Upper lobe of right lung (tissue), 1 donor: ENCODE results near the gene ASPDH. TPM values are rescaled to one million over a fixed set of nuclear protein-coding genes. Genes with fewer than 3 reads are reported as not detected.

Source experiments
- ATAC-seq: fragments of 200-7000 bp; cut with Tn5 transposase; one replicate; pipeline ENCODE4 v1.9.1; 2020; ENCODE audit warnings: mild to moderate bottlenecking, moderate library complexity
- DNase-seq: peaks from one replicate; pipeline ENCODE4 v3.0.0-alpha.2; 2020
- H3K27ac ChIP-seq: fragments of 200-600 bp; one replicate; pipeline ENCODE4 v1.8.0; 2022
- H3K27me3 ChIP-seq: fragments of 200-600 bp; one replicate; pipeline ENCODE4 v1.8.0; 2022; ENCODE audit warnings: mild to moderate bottlenecking
- H3K36me3 ChIP-seq: fragments of 200-600 bp; one replicate; pipeline ENCODE4 v1.8.0; 2022
- H3K4me1 ChIP-seq: fragments of 200-600 bp; one replicate; pipeline ENCODE4 v1.8.0; 2022
- H3K4me3 ChIP-seq: fragments of 200-600 bp; one replicate; pipeline ENCODE4 v1.8.0; 2022; ENCODE audit warnings: mild to moderate bottlenecking
- H3K9me3 ChIP-seq: fragments of 200-600 bp; one replicate; pipeline ENCODE4 v1.8.0; 2022
- intact Hi-C: fragments of 100-400 bp; cut with DNase I; formaldehyde crosslinking; loops from one replicate; pipeline ENCODE4 v1.11.0; 2022
- total RNA-seq: library from RNA; stranded (reverse); fragmentation: NEBNext Ultra II Directional; extraction: Animal tissue kit (Norgen Biotek cat#: 25700); gene quantifications from one replicate; pipeline ENCODE4 v1.2.1, GENCODE V29; 2021
- TF ChIP-seq, protein P1 (sequence below): fragments of 200-600 bp; IDR thresholded peaks from one replicate; pipeline ENCODE4 v1.8.0; 2022; ENCODE audit warnings: antibody characterized with exemption
- donor health status: DM: no; HTN: yes; CAD: no; lungs with severe emphysema.

ASPDH gene
- total RNA-seq, 1 donor from 2014 or later = not detected

DNA sequence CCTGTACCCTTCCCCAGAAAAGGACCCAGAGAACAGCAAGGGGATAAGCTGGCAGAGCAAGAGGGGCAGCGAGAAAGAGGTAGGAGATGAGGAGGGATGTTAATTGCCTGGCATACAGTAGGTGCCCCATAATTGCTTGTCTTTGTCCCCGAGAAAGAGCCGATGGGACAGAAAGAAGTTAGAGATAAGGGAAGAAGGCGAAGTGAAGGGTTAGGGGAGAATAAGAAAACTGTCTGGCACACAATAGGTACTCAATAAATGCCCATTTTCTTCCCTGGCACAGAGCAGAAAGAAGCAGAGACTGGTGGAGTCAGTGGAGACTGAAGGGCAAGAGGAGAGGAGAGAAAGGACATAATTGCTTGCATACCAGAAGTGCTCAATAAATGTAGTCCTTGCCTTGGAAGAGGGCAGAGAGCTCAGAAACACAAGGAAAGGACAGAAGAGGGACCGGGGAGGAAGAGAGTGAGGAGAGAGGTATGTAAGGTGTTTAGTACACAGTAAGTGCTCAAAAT, 18.6 kb downstream of the ASPDH start:
- no peaks in the 10 kb centered on the region for H3K36me3 ChIP-seq
- ATAC-seq (no peak), DNase-seq (no peak)
- no peaks in the 10 kb centered on the region for H3K27me3 ChIP-seq
- H3K27ac ChIP-seq = no peak overlapping the region
- no peaks in the 10 kb centered on the region for H3K9me3 ChIP-seq
- TF ChIP-seq, protein P1, sequence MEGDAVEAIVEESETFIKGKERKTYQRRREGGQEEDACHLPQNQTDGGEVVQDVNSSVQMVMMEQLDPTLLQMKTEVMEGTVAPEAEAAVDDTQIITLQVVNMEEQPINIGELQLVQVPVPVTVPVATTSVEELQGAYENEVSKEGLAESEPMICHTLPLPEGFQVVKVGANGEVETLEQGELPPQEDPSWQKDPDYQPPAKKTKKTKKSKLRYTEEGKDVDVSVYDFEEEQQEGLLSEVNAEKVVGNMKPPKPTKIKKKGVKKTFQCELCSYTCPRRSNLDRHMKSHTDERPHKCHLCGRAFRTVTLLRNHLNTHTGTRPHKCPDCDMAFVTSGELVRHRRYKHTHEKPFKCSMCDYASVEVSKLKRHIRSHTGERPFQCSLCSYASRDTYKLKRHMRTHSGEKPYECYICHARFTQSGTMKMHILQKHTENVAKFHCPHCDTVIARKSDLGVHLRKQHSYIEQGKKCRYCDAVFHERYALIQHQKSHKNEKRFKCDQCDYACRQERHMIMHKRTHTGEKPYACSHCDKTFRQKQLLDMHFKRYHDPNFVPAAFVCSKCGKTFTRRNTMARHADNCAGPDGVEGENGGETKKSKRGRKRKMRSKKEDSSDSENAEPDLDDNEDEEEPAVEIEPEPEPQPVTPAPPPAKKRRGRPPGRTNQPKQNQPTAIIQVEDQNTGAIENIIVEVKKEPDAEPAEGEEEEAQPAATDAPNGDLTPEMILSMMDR = no peak
- H3K4me3 ChIP-seq = no peak overlapping the region
- intact Hi-C loops = no loop called here
- no peaks in the 10 kb centered on the region for H3K4me1 ChIP-seq

DNA sequence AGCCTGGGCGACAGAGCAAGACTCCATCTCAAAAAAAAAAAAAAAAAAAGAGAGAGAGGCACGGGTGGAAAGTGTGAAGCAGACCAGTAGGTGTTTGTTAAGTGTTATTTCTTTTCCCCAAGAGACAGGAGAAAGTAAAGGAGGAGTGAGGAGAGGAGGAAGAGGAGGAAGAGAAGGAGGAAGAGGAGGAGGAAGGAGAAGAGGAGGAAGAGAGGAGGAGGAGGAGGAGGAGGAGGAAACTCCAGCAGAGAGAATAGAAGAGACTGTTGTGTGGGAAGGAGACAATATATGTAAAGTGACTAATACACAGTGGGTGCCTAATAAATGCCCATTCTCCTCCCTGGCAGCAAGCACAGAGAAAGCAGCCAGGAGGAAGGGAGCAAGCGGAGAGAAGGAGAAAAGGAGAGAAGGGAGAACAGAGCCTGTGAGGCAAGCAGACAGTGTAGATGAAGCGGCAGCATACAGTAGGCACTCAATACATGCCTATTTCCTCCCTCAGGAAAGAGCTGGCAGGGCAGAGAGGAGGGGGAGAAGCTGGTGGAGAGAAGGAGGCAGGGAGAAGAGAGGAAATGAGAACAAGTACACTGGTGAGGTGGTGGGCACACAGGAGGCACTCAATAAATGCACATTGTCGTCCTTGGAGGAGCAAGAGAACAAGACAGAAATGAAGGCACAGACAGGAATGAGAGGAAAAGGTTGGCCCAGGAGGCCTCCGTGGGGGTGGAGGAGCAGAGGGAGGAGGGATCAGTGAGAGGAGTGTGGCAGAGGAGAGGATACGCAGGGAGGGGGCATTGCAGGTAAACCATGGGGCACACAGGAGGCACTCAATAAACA, 19.3 kb downstream of the ASPDH start:
- intact Hi-C loops = no loop called here
- TF ChIP-seq, protein P1 = no peak
- DNase-seq (peak; percentile 23), ATAC-seq (no peak)
- H3K27me3 ChIP-seq = no peaks in the 10 kb centered on the region
- no peaks in the 10 kb centered on the region for H3K4me1 ChIP-seq
- H3K27ac ChIP-seq = no peak overlapping the region
- no peak overlapping the region for H3K4me3 ChIP-seq
- no peaks in the 10 kb centered on the region for H3K9me3 ChIP-seq
- no peaks in the 10 kb centered on the region for H3K36me3 ChIP-seq

DNA sequence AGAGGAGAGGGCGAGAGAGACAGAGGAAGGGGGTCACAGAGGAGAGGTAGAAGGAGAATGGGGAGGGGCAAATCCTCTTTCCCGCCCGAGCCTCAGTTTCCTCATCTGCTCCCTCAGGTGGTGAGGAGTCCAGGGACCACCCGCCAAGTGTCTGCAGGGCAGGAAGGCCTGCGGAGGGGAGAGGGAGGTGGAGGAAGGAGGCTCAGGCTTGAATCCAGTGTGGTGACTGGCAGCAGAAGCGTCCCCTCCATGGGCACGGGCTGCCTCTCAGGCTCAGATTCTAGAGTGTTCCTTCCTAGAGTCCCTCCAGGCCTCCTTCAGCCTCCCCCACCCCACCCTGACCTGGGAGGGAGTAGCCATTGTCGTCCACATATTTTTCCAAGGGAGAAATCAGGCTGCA, 20.5 kb downstream of the ASPDH start:
- Histone ChIP-seq H3K27ac (no peak overlapping the region), H3K9me3 (no peaks in the 10 kb centered on the region), H3K36me3 (no peaks in the 10 kb centered on the region), H3K4me3 (no peak overlapping the region), H3K27me3 (no peaks in the 10 kb centered on the region), H3K4me1 (no peaks in the 10 kb centered on the region)
- intact Hi-C loops = no loop called here
- TF ChIP-seq, protein P1 = no peak
- no peak for ATAC-seq
- DNase-seq = peak; percentile 36

DNA sequence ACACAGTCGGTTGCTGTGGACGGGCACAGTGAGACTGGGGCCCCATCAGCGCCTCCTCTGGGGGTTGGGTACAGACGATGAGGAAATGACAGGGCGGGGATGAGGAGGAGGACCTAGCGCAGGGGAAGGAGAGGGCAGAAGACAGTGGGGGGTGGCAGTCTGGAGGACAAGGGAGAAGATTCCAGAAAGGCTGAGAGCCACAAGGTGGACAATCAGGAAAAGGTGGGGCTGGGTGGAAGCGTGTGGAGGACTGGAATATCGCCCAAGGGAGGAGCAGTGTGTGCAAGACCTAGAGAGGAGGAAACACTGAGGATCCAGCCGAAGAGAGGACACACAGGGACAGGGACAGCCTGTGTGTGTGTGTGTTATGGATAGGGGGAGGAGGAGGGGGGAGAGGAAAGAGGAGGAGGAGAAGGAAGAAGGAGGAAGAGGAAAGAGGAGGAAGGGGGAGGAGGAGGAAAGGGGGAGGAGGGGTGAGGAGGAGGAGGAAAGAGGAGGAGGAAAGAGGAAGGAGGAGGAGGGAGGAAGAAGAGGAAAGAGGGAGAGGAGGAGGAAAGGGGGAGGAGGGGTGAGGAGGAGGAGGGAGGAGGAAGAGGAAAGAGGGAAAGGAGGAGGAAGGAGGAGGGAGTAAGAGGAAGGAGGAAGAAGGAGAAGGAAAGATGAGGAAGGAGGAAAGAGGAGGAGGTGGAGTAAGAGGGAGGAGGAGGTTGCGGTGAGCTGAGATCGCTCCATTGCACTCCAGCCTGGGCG, 21.2 kb downstream of the ASPDH start:
- Histone ChIP-seq H3K9me3 (no peaks in the 10 kb centered on the region), H3K27me3 (no peaks in the 10 kb centered on the region), H3K4me3 (no peak overlapping the region), H3K4me1 (no peaks in the 10 kb centered on the region), H3K27ac (no peak overlapping the region), H3K36me3 (no peaks in the 10 kb centered on the region)
- ATAC-seq (peak; percentile 66), DNase-seq (peak; percentile 56)
- TF ChIP-seq, protein P1 = no peak
- intact Hi-C loops = no loop called here

DNA sequence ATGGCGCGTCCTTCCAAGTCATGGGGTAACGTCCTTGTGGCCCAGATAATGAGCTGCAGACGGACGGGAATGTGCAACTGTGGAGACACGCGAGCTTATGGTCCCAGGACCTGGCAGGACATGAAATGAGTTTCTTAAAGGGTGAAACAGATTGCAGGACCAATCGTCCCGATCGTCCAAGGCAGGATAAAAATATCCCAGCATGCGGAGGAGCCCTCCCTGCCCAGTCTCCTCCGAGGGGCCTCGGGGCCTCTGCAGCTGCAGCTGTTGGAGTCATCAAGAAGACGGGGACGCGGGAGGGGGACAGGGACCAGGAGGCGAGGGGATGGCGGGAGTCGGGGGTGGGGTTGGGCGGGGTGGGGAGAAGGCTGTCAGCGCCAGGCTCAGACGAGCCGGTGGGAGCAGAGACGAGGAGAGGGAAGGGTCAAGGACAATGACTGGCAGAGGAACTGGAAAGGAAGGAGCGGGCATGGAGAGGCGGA, 22.7 kb downstream of the ASPDH start:
- no peaks in the 10 kb centered on the region for H3K36me3 ChIP-seq
- H3K9me3 ChIP-seq = no peaks in the 10 kb centered on the region
- TF ChIP-seq, protein P1 = no peak
- no peaks in the 10 kb centered on the region for H3K27me3 ChIP-seq
- ATAC-seq (no peak), DNase-seq (peak; percentile 57)
- H3K4me3 ChIP-seq = no peak overlapping the region
- intact Hi-C loops = no loop called here
- H3K27ac ChIP-seq = no peak overlapping the region
- no peaks in the 10 kb centered on the region for H3K4me1 ChIP-seq
